Left lobe of liver (tissue), 2 donors: ENCODE results near the gene ELL. TPM values are rescaled to one million over a fixed set of nuclear protein-coding genes. Genes with fewer than 3 reads are reported as not detected.

ENCODE experiments used
- ATAC-seq: fragments of 200-7000 bp; cut with Tn5 transposase; one replicate; pipeline ENCODE4 v1.9.1; 2020; ENCODE audit warnings: mild to moderate bottlenecking, moderate library complexity
- DNase-seq: peaks from one replicate; pipeline ENCODE4 v3.0.0-alpha.2; 2020; ENCODE audit warnings: low spot score
- total RNA-seq: library from RNA; stranded (reverse); gene quantifications from one replicate; pipeline ENCODE4 v1.2.1, GENCODE V29; 2021
- donor health status: DM: no; HTN: no; CAD: no; lungs with moderate emphysema.
- donor health status: DM: no; HTN: yes; CAD: no.

The ELL gene
- total RNA-seq, 1 donor from 2014 or later, result 11.2 TPM

DNA sequence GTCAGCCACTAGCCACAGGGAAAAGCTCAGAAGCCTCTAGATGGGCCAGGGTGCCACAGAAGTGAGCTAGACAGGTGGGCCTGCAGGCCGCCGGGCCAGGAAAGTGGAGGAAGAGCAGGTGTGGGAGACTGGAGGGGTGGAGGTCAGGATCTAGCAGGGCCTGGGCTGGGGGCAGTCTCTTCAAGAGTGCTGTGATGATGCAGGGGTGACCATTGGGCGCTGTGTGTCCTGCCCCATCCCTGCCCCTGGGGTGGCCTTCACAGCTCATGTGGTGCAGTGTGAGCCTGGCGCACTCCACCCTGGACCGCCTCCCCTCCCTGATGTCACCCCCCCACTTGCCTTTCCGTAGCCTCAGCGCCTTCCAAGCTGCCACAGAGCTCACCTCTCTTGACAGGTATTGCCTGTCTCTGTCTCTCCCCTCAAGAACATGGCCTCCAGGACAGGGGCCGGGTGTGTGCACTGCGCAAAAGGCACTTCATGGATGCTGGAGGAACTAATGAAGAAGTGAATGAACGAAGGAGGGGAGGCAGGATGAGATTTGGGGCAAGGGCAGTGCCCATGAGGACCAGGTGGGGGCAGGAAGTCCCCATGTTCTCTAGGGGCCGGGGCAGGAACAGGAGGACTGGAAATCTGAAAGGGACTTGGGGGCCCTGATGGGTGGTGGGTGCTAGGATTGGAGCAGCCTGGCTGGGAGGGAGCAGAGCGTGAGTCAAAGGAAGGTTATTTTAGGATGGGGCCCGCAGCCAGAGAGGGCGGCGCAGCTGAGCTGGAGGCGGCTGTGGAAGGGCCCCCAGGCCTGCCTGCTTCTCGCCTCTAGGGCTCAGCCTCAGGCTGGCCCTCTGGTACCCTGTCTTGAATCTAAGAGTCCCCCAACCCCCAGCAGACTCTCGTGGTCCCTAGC is 96.1 kb downstream of the ELL start:
- ATAC-seq (no peak), DNase-seq (no peak)

DNA sequence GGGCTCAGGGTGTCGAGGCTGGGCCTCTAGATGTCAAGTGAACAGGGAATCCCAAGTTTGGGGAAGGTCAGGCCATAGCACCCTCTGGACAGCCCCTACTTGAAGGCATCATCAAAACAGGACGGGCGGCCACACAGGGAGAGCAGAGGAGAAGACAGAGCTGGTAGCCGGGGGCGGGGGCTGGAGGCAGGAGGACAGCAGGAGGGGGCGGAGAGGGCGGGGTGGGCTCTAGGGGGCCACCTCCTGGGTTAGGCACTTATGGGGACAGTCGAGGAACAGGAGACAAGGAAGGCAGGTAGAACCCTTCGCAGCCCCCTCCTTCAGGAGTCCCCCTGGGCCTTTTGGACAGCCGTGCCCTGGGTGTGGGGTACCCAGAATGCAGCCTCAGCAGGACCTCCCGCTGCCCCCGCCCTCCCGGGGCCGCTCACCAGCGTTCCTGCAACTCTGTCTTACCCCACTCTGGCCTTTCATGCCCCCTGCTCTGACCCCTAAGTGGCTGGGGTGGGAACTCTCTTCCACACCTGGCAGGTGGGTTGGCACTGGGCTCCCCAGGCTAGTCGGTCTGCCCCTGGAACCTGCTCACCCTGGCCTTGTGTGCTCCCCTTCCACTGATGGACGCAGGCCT is 96.9 kb downstream of the ELL start:
- DNase-seq (no peak), ATAC-seq (no peak)

DNA sequence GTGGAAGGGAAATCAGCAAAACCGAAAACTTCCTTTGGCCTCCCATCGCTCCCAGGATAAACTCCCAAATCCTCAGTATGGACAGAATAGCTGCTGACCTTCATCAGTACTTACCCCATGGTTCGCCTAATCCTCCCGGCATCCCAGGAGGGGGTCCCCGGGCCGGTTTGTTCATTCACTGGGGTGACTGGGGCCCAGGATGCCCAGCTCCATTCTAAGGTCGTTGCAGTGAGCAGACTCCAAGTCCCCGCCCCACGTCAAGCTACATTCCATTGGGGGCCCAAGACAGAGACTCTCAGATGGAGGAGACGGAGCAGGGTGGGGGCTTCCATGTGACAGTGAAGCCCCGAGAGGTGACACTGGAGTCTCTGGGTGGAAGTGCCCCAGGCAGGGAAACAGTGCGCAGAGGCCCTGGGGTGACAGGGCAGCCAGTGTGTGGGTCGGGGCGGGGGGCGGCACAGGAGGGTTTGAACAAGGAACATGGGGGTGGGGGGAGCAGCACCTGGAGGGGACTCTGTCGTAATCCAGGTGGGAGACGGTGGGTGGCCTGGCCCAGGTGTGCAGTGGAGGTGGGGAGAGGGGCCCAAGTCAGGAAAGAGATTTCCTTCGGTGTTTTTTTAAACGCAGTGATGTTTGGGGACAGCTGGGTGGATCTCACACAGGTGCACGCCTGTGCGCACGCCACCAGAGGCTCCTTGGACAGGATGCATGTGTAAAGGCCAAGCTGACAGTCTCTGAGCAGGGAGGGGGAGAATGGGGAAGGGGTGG is 97.6 kb downstream of the ELL start:
- DNase-seq, result no peak
- no peak for ATAC-seq

DNA sequence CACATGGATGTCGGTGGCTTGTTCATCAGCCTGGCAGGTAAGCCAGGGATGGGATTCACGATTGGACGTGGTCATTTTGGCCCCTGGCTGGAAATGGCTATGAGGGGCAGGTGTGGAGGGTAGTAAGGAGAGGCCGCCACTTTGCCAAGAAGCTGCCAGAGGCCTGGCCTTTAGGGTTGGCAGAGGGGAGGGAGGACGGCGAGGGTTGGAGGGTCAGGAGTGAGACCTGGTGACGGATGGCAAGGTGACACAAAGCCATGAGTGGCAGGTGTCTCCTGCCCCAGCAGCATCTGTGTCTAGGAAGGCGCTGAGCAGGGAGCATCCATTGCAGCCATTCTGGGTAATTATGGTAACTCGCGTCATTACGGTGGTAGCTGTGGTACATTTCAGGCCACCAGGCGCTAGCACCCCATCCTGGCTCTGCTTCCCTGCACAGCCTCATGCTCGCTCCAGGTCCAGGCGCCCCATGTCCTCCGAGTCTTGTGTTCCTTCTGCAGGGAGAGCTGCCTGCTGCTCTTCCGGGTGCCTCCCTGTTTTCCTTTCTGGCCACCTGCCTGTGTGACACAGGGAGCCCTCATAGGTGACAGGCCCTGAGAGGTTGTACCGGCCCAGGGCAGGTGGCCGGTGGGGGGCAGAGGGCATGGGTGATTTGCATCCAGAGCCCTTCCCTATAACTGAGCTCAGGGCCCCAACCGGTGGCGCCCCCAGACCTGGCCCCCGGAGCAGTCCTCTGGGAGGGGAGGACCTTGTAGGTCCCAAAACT is 98.4 kb downstream of the ELL start:
- no peak for DNase-seq
- no peak for ATAC-seq

DNA sequence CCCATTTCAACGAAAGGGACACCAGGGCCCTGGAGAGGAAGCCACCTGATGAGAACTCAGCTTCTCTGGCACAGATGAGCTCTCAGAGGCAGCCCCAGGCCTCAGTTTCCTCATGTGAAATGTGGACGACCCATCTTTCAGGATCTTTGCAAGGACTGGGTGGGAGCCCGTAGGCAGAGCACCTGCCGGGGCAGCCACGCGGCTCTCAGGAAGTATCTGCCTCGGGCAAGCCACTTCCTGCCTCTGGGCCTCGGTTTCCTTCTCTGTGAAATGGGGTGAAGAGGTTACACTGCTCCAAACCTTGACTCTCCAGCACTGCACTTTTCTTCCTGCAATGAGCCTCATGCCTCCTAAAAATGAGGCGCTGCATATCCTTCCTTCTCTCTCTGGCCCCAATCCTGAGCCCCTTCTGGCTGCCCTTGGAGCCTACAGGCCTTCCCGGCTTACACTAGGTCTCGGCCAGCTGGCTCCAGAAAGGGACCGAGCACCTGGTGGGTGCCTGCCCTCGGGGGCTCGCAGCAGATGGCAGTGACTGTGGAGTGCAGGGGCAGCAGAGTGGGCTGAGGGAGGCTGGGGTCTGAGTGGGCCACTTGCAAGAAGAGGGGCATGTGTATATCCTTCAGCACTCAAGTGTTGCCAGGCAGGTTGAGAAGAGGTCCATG is 99.2 kb downstream of the ELL start:
- ATAC-seq, result no peak
- DNase-seq, result no peak

DNA sequence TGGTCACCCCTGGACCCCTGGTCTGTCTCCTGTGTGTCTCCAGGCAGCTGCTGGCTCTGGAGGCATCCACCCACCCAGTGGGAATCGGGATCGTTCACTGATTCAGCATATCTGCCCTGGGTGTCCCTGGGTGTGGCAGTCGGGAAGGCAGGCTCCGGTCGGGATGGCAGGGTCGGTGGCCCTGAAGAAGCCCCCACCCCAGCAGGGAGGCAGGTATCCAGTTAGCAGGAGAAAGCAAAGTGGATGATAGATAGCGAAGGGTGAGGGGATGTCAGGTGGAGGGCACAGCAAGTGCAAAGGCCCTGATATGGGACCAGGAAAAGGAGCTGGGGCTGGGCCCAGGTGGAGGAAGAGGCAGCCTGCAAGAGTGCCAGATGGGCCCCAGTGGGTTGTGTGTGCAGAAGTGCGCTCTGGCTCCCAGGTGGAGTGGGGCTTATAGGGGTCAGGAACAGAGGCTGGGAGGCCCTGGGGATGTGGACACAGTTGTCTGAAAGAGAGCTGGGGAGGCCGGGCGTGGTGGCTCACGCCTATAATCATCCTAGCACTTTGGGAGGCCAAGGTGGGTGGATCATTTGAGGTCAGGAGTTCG is 100.4 kb downstream of the ELL start:
- DNase-seq (no peak), ATAC-seq (no peak)

DNA sequence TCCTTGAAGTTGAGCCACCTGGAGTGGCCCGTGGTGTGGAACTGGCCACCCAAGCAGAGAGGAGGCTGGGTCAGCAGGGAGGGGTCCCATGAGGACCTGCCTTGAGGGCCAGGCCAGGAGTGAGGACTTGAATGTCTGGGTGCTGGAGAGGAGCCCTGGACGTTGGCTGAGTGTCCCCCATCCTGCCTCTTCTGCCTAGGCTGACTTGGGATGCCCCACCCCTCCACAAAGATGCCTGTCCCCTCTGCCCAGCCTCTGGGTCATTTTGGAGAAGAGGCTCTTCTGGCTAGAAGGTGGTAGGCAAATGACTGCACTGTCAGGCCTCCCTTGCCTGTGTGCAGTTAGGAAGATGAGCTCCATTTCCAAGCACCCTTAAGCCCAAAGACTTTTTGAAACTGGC is 100.9 kb downstream of the ELL start:
- ATAC-seq, result no peak
- DNase-seq, result no peak

DNA sequence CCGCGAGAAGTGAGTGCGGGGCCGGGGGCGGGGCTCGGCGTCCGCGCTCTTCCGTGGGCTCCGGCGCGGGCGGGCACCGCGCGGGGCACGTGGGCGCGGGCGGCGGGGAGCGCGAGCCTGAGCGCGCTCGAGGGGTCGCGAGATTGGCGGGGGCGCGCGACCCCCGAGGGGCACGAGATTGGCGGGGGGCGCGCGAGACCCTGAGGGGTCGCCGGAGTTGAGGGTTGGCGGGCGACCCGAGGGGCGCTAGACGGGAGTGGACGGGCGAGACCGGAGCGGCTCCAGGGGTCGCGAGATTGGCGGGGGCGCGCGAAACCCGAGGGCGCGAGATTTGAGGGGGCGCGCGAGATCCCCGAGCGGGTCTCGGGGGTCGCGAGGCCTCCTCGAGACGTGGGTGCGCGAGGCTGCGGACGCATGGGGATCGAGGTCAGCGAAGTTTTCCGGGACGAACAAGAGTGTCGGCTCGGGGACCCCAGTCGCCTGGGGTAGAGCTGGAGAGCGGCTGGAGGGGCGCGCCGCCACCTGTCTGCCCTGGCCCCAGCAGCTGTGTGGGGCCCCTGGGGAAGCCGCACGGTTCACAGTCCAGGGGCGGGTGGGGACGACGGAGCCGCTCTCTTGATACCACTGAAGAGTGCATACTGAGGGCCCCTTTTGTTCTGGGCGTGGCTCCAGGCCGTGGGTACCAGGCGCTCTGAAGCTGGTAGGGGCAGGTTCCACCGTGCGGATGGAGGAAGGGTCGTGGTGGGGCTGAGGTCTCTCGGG is 102.0 kb downstream of the ELL start:
- ATAC-seq (no peak), DNase-seq (no peak)

DNA sequence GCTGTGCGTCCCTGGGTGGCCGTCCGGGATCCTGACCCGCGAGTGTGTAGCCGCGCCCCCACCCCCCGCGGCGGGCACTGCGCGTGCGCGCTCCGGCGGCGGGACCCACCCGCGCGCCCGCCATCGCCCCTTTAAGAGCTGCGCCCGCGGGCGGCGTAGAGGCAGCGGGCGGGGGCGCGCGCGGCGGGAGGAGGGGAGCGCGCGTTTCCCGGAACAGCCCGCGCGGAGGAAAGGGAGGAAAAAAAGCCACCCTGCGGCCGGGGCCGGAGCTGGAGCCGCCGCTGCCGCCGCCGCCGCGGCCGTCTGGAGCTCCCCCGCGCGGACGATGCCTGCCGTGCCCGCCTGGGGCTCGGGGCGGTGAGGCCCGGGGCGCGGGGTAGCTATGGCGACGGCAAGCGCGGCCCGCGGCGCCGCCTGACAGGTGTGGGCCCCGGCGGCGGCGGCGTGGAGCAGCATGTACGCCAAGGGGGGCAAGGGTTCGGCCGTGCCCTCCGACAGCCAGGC is 102.6 kb downstream of the ELL start, which contains the start of gene SSBP4:
TSS of gene SSBP4 (plus strand) at position 204 of the 504 bp plus-strand sequence. CDS start at position 455, 251 bp downstream.
- ATAC-seq (peak; percentile 66), DNase-seq (peak; percentile 77)

DNA sequence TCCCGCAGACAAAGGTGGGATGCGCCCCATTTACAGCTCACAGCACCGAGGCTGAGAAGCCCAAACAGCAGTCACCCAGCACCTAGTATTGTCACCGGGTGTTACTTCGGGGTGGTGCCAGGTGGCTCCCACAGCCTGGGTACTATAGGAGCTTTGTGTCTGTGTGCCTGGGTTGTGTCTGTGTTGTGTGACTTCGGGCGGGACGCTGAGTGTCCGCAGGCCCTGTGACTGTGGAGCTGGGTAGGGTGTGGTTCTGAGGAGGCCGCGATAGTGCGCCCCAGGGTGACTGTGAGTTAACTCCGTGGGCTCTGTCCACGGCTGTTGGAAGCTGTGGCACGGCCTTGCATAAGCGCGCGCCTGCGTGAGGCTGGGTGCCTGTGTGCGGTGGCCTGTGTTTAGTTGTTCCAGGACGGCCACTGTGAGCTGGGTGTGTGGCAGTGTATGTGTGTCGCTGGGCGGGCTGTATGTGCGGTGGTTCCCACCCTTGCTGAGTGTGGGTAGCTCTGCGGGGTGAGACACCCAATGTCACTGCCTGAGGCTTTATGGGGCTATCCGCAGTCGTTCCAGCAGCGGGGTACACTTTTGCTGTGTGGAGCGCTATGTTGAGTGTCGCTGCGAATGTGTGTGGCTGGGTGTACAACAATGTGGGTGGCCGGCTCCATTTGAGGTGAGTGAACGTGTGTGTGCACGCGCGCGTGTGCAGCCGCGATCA is 103.2 kb downstream of the ELL start:
- peak; percentile 11 for ATAC-seq
- DNase-seq, result no peak

DNA sequence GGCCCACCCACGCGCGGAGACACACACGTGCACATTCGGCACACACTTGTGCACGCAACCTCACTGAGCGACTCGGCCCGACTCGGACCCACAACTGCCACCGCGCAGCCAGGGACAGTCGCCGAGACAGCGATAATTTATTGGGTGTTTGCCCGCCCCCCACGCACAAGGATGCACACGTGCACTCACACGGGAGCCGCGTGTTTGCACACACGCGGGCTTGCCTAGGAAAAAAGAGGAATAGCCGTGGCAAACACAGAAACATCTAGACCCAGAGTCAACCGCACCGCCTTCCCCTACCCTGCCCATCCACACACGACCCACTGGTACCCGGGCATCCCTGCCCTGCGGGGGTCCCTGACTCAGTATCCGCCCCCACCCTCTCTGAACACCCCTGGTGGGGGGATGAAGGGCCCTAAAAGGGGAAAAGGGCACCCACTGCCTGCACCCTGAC is 103.8 kb downstream of the ELL start:
- no peak for DNase-seq
- no peak for ATAC-seq

DNA sequence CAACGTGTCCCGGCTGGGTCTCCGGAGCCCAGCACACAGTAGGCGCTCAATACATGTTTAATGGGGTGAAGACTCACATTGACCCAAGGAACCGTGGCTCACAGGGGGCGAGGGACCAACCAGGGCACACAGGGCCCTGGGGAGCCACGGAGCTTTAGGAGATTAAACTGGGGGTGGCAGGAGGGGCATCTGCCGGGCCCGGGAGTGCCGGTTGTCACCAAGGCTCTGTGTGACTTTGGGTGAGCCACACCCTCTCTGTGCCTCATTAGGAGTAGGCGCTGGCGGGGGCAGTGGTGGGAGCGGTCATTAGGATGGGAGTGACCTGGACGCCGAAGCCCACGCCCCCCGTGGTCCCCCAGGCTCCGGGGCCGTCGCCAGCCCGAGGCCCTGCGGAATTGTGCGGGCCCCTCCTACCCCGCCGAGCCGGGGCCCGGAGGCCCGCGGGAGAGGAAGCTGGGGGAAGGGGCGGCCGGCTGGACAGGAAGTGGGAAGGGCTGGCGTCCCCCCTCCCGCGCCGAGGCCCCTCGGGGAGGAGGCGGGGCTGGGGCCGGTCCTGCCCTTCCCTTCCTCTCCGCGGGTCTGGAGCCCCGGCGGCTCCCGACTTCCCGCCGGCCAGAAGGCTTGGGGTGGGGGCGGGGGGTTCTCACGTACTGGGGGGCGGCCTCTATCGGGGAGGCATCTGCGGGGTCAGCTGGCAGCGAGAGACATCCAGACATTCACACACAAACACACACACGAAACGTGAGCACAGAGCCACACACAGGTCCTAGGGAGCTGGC is 104.4 kb downstream of the ELL start:
- ATAC-seq (peak; percentile 38), DNase-seq (peak; percentile 68)

DNA sequence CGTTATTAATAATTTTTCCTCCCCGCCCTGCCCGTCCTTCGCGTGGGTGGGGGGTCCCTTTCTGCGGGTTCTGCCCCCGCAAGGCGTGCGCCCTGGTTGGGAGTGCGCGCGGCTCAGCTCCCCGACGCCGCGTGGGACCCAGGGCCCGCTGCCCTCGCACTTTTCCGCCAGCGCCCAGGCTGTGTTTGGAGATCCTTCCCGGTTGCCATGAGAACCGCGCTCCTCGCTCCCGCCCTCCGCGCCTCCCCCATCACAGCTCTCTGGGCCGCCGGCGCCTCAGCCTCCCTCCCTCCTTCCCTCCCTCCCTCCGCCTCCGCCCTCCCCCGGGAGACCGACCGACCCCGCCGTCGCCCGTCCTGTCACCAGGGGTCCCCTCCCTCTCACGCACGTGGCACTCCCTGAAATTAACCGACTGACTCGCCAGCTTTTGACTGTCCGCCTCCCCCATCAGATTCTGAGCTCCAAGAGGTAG is 105.1 kb downstream of the ELL start:
- DNase-seq (peak; percentile 76), ATAC-seq (peak; percentile 38)

DNA sequence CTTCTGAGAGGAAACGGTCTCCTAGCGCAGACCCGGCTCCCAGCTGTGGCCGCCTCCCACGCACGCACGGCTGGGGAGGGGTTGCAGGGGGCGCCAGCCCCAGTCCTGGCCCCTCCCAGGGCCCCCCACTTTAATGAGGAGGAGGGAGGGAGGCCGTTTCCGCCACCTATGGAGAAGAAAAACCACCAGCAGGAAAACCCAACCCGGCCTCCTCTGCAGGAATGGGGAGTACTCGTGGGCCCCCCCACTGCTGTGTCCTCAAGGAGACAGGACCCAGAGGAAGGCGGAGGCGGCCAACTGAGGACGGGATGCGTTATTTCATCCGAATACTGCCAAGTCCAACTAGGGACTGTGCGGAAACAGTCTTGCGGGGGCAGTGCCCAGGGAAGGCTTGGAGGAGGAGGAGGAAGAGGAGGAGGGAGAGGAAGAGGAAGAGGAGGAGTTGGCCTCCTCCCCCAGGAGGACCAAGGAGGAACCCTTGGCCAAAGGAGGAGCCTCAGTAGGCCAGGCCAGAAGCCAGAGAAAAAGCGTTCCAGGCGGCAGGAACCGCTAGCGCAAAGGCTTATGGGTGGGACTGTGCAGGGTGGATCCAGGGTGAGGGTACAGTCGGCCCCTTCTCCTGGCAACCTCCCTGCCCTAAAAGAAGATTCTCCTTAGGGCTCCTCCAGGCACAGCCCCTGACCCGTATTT is 106.5 kb downstream of the ELL start:
- peak; percentile 4 for ATAC-seq

DNA sequence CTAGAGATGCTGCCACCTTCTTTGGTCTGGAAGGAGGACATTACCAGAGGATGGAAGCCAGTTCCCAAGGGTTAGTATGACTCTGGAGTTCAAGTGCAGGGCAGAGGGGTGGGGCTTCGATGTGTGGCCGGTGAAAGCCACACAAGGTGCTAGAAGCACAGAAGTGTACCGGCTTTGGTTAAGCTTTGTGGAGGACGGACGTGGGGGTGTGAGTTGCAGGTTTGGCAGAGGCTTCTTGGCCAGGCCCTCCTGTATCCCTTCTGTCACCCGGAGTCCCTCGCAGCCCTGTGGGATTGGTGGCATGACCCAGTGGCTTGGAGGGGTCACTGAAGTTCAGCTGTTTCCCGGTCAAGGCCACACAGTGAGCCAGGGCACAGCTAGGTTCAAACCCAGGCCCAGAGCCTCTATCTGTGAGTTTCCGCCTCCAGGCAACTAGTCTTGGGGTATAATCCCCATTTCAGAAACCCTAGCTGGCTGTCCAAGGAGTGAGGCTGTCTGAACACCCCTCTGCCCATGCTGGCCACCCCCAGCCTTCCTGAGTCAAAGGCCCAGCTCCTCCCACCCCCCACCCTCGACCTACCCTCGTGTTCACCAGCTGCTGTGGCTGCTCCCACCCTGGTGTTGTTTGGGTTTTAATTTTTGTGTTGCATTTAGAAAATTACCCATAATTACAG is 107.2 kb downstream of the ELL start:
- peak; percentile 63 for DNase-seq
- ATAC-seq, result peak; percentile 30

More for the DNA sequence above, 106.5 kb downstream of the ELL start:
- peak; percentile 64 for DNase-seq
